ENCODE measurements around the gene ANKK1. TPM values are rescaled to one million over a fixed set of nuclear protein-coding genes. Genes with fewer than 3 reads are reported as not detected.

Gene ANKK1
- total RNA-seq, 8 experiments from 2014 or later: 0.11 to 0.47 (median 0.26) TPM

DNA sequence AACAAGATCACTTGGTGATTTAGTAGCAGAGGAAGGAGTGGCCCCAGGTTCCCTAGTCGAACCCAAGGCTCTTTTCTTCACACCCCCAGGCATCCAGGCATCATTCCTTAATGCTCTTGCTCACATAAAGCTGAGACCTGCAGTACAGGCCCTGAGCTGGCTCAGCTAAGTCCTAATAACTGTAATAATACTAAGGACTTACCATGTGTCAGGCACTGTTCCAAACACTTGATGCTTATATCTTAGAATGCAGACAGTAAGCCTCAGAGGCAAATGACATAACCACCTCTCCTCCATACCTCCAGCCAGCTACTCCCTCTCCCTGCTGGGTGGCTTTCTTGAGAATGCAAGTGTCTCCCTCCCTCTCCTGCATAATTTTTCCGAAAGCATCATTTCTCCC, 33.2 kb downstream of the ANKK1 start:
- no peak overlapping the region for H3K4me3 ChIP-seq
- WGBS, 10 experiments: 0 to 100% (median 42%) methylated on average over 1 to 2 of the region's 2 CpGs; no CpG with 5 or more reads in 3 of the 10 experiments
- peaks cover 0 to 3% of the 10 kb centered on the region in 2 donors for H3K4me1 ChIP-seq (replicated peaks in 1 of 2)
- in situ Hi-C loops (cut with MboI; ENCODE audit: low pct_unique_long_range_greater_than_20kb in 2 of 9, low sequenced_read_pairs in 9 of 9, unreplicated experiment in 9 of 9): no loop called here
- peak in 2 of 8 experiments; percentile 87 to 97 for ATAC-seq (replicated peaks in 6 of 8)
- no peak overlapping the region for H3K27ac ChIP-seq

DNA sequence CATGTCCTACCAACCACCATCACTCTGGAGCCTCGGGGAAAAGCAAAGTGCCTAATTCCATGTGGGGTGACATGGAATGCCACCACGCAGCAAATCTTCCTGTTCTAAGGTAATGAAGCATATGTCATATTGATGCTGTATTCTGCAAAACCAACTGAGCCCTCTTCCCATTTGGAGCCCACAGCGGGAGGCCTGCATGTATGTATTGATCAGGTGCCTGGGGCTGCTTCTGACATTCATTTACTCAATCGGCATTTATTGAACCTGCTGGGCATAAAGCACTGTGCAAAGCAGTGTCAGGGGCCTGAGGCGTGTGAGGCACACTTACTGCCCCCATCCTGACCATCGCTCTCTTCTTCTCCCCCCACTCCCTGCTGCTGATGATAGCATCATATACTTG, 39.1 kb downstream of the ANKK1 start:
- WGBS, 10 experiments: 13 to 77% (median 58%) methylated on average over 1 to 4 of the region's 6 CpGs; no CpG with 5 or more reads in 3 of the 10 experiments
- in situ Hi-C loops (cut with MboI; ENCODE audit: low pct_unique_long_range_greater_than_20kb in 2 of 9, low sequenced_read_pairs in 9 of 9, unreplicated experiment in 9 of 9): loop anchor here in 1 of 9 experiments (25.0 kb wide), 1 partner anchor 114 kb away; the partner anchor contains the start of gene TTC12
- Histone ChIP-seq H3K4me3 (no peak overlapping the region), H3K4me1 (replicated peaks in 1 of 2) (peaks cover 4 to 15% of the 10 kb centered on the region in 2 donors), H3K27ac (no peak overlapping the region)
- no peak for ATAC-seq (replicated peaks in 6 of 8)

DNA sequence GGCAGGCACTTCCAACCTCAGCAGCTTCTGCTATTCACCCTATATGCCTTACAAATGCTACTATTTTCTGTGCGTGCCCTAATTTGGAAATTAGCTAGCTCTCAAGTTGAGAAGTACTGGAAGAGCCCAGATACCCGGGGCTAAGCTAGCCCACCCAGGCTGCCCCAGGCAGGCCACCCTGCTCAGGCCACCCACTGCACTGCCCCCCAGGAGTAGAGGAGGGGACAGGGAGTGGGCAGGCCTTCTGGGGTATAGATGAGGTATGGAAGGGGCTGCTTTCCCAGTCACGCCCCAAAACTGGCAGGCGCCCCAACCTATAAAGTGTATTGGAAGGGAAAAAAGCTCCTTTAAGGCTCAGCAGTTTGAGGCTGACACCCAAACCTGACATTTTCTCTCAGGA, 44.2 kb downstream of the ANKK1 start:
- WGBS, 10 experiments: 0 to 100% (median 57%) methylated on average over 1 to 2 of the region's 4 CpGs; no CpG with 5 or more reads in 7 of the 10 experiments
- no peak overlapping the region for H3K27ac ChIP-seq
- peaks cover 18 to 30% of the 10 kb centered on the region in 2 donors for H3K4me1 ChIP-seq (replicated peaks in 1 of 2)
- in situ Hi-C loops (cut with MboI; ENCODE audit: low pct_unique_long_range_greater_than_20kb in 2 of 9, low sequenced_read_pairs in 9 of 9, unreplicated experiment in 9 of 9): loop anchor here in 1 of 9 experiments (25.0 kb wide), 1 partner anchor 119 kb away; the partner anchor contains the start of gene TTC12
- no peak overlapping the region for H3K4me3 ChIP-seq
- ATAC-seq (replicated peaks in 6 of 8): no peak

DNA sequence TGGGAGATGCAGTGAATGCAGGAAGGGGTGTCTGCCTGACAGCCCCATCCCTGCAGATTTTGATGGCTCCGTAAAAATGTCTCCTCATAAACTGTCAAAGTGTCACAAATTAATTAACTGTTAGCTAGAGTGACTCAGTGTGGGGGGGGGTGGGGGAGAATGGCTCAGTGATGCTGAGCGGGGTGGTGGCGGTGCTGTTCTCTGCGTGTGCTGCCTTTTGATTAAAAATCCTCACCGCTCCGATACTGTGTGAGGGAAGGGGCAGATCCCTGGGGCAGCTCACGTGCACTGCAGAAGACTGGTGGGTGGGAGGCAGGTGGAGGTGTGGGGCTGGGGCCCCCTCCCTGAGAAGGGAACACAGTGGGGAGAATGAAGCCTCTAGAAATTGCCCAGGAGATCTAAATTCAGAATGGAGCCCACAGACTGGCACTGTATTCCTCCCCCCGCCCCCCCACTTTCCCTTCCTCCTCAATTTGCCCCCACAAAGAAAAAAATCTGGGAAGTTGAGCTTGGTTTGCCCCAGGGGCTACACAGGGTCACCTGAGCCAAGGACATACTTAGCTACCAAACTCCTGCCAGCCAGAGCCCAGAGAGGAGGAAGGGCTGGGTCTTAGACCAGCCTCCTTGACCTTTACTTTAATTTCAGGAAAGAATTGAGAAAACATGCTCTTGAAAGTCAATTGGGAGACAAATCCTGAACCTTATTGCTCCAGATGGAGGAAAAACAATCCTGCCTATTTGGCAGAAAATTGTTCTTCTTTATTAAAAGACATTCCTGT, 47.8 kb downstream of the ANKK1 start:
- no CpG with 5 or more reads among the region's 8 CpGs for WGBS, 10 experiments

GRCh38 chr11:113436672-113437252, 49.2 kb downstream of the ANKK1 start:
- H3K4me1 ChIP-seq (replicated peaks in 1 of 2): peaks cover 22 to 26% of the 10 kb centered on the region in 2 donors
- 11 to 86% (median 25%) methylated on average over 1 to 4 of the region's 6 CpGs; no CpG with 5 or more reads in 1 of the 10 experiments for WGBS, 10 experiments
- H3K4me3 ChIP-seq: no peak overlapping the region
- peak in 5 of 8 experiments; percentile 25 to 73 (median 43) for ATAC-seq (replicated peaks in 6 of 8)
- in situ Hi-C loops (cut with MboI; ENCODE audit: low pct_unique_long_range_greater_than_20kb in 2 of 9, low sequenced_read_pairs in 9 of 9, unreplicated experiment in 9 of 9): loop anchor here in 1 of 9 experiments (25.0 kb wide), 1 partner anchor 124 kb away; the partner anchor contains the start of gene TTC12
- H3K27ac ChIP-seq: no peak overlapping the region

More for the DNA sequence above, 47.8 kb downstream of the ANKK1 start:
- ATAC-seq (replicated peaks in 6 of 8): peak in 5 of 8 experiments; percentile 81 to 92 (median 92)
- Histone ChIP-seq H3K27ac (peak overlapping the region in 1 of 2 donors; percentile 50), H3K4me1 (replicated peaks in 1 of 2) (peaks cover 23 to 29% of the 10 kb centered on the region in 2 donors), H3K4me3 (no peak overlapping the region)
- in situ Hi-C loops (cut with MboI; ENCODE audit: low pct_unique_long_range_greater_than_20kb in 2 of 9, low sequenced_read_pairs in 9 of 9, unreplicated experiment in 9 of 9): loop anchor here in 1 of 9 experiments (25.0 kb wide), 1 partner anchor 123 kb away; the partner anchor contains the start of gene TTC12

GRCh38 chr11:113440816-113441215, 53.2 kb downstream of the ANKK1 start:
- Histone ChIP-seq H3K4me3 (no peak overlapping the region), H3K4me1 (replicated peaks in 1 of 2) (peaks cover 17 to 20% of the 10 kb centered on the region in 2 donors), H3K27ac (no peak overlapping the region)
- WGBS, 10 experiments: 0 to 100% (median 80%) methylated on average over 1 of the region's 2 CpGs; no CpG with 5 or more reads in 5 of the 10 experiments
- in situ Hi-C loops (cut with MboI; ENCODE audit: low pct_unique_long_range_greater_than_20kb in 2 of 9, low sequenced_read_pairs in 9 of 9, unreplicated experiment in 9 of 9): loop anchor here in 1 of 9 experiments (25.0 kb wide), 1 partner anchor 129 kb away; the partner anchor contains the start of gene TTC12
- ATAC-seq (replicated peaks in 6 of 8): no peak

GRCh38 chr11:113444502-113445123, 57.0 kb downstream of the ANKK1 start:
- peaks cover 6 to 18% of the 10 kb centered on the region in 2 donors for H3K4me1 ChIP-seq (replicated peaks in 1 of 2)
- WGBS, 10 experiments: 0 to 90% (median 20%) methylated on average over 1 to 6 of the region's 7 CpGs; no CpG with 5 or more reads in 1 of the 10 experiments
- no peak overlapping the region for H3K4me3 ChIP-seq
- in situ Hi-C loops (cut with MboI; ENCODE audit: low pct_unique_long_range_greater_than_20kb in 2 of 9, low sequenced_read_pairs in 9 of 9, unreplicated experiment in 9 of 9): loop anchor here in 1 of 9 experiments (25.0 kb wide), 1 partner anchor 132 kb away; the partner anchor contains the start of gene TTC12
- no peak for ATAC-seq (replicated peaks in 6 of 8)
- H3K27ac ChIP-seq: no peak overlapping the region

GRCh38 chr11:113446112-113446511, 58.5 kb downstream of the ANKK1 start:
- Histone ChIP-seq H3K4me1 (replicated peaks in 1 of 2) (peaks cover 6 to 18% of the 10 kb centered on the region in 2 donors), H3K27ac (no peak overlapping the region), H3K4me3 (no peak overlapping the region)
- peak in 1 of 8 experiments; percentile 13 for ATAC-seq (replicated peaks in 6 of 8)
- in situ Hi-C loops (cut with MboI; ENCODE audit: low pct_unique_long_range_greater_than_20kb in 2 of 9, low sequenced_read_pairs in 9 of 9, unreplicated experiment in 9 of 9): loop anchor here in 1 of 9 experiments (25.0 kb wide), 1 partner anchor 134 kb away; the partner anchor contains the start of gene TTC12
- WGBS, 10 experiments: 66 to 100% (median 75%) methylated on average over 1 to 4 of the region's 6 CpGs; no CpG with 5 or more reads in 3 of the 10 experiments

GRCh38 chr11:113446938-113447337, 59.4 kb downstream of the ANKK1 start:
- Histone ChIP-seq H3K4me3 (no peak overlapping the region), H3K4me1 (replicated peaks in 1 of 2) (peaks cover 6 to 18% of the 10 kb centered on the region in 2 donors), H3K27ac (no peak overlapping the region)
- in situ Hi-C loops (cut with MboI; ENCODE audit: low pct_unique_long_range_greater_than_20kb in 2 of 9, low sequenced_read_pairs in 9 of 9, unreplicated experiment in 9 of 9): loop anchor here in 1 of 9 experiments (25.0 kb wide), 1 partner anchor 135 kb away; the partner anchor contains the start of gene TTC12
- ATAC-seq (replicated peaks in 6 of 8): peak in 3 of 8 experiments; percentile 65 to 96 (median 74)
- 46 to 81% (median 70%) methylated on average over 1 to 2 of the region's 6 CpGs; no CpG with 5 or more reads in 5 of the 10 experiments for WGBS, 10 experiments

- 47 to 92% (median 88%) methylated on average over 2 to 5 of the region's 8 CpGs; no CpG with 5 or more reads in 4 of the 10 experiments for WGBS, 10 experiments
- Histone ChIP-seq H3K4me1 (replicated peaks in 1 of 2) (peaks cover 6 to 15% of the 10 kb centered on the region in 2 donors), H3K4me3 (no peak overlapping the region), H3K27ac (peak overlapping the region in 1 of 2 donors; percentile 18)
- peak in 7 of 8 experiments; percentile 53 to 91 (median 79) for ATAC-seq (replicated peaks in 6 of 8)
- in situ Hi-C loops (cut with MboI; ENCODE audit: low pct_unique_long_range_greater_than_20kb in 2 of 9, low sequenced_read_pairs in 9 of 9, unreplicated experiment in 9 of 9): loop anchor here in 1 of 9 experiments (25.0 kb wide), 1 partner anchor 135 kb away; the partner anchor contains the start of gene TTC12
Measured at GRCh38 chr11:113447621-113448315, 60.2 kb downstream of the ANKK1 start.

DNA sequence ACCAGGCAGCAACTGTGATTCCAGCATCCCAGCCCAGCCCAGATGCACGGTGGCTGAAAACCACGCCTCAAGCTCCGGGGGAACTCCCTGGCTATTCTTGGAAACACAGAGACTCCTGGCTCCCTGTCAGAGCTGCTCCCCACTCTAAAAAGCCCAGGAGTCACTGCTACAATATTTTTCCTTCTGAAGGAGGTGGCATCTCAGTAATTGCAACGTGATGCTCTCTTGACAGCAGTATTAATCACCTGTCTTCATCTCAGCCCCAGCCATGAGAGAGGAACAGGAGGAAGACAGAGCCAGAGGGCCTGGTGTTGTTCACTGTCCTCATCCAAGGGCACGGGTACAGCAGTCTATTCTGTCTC, 60.7 kb downstream of the ANKK1 start:
- in situ Hi-C loops (cut with MboI; ENCODE audit: low pct_unique_long_range_greater_than_20kb in 2 of 9, low sequenced_read_pairs in 9 of 9, unreplicated experiment in 9 of 9): loop anchor here in 1 of 9 experiments (25.0 kb wide), 1 partner anchor 136 kb away; the partner anchor contains the start of gene TTC12
- peak overlapping the region in 1 of 2 donors; percentile 18 for H3K27ac ChIP-seq
- ATAC-seq (replicated peaks in 6 of 8): peak; percentile 18 to 84 (median 63)
- WGBS, 10 experiments: 0 to 80% (median 13%) methylated on average over 1 to 2 of the region's 5 CpGs; no CpG with 5 or more reads in 6 of the 10 experiments
- H3K4me3 ChIP-seq: no peak overlapping the region
- H3K4me1 ChIP-seq (replicated peaks in 1 of 2): peaks cover 6 to 11% of the 10 kb centered on the region in 2 donors
